ENCODE data around the gene DPEP1.
A peak's percentile ranks its signal among the peaks of the same experiment; 100 is the strongest.
"Not testable (repeated sequence)": the region's sequence is repeated elsewhere in the genome, so short reads cannot be mapped to it uniquely, and the experiment has no call there.

Gene DPEP1

DNA sequence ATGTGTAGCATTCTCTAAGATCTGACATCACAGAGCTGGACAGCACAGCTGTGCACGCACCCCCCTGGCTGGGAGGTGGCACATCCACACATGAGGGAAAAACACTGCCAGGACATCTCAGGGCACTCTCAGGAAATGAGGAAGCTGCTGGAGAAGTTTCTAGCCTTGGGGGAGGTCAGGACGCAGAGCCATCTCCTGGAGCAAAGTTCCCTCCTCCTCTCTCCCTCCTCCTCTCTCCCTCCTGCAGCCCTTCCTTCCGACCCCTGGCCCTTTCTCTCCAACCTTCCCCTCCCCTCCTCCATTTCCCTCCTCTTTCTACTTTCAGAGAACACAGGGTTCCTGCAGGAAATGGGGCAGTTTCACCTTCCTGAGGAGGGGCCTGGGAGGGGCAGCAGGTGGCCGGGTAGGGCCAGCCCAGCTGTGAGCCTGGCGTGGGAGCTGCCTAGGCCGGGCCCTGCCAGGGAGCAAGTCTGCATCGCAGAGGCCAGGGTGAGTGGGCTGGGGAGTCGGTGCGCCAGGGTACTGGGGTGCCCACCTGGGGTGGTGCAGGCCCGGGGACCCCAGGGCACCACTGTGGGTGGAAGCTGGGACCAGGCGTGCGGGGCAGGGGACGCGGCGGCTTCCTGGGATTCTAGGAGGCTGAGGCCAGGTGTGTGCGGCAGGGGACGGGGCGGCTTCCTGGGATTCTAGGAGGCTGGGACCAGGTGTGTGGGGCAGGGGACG is at the start of gene DPEP1:
DPEP1 (plus strand) TSS at position 412 of the 723 bp plus-strand sequence. CDS start 16,769 bp downstream, outside the sequence.
- DNase-seq (ENCODE audit: low spot score) = no peak
- no peak for FAIRE-seq

DNA sequence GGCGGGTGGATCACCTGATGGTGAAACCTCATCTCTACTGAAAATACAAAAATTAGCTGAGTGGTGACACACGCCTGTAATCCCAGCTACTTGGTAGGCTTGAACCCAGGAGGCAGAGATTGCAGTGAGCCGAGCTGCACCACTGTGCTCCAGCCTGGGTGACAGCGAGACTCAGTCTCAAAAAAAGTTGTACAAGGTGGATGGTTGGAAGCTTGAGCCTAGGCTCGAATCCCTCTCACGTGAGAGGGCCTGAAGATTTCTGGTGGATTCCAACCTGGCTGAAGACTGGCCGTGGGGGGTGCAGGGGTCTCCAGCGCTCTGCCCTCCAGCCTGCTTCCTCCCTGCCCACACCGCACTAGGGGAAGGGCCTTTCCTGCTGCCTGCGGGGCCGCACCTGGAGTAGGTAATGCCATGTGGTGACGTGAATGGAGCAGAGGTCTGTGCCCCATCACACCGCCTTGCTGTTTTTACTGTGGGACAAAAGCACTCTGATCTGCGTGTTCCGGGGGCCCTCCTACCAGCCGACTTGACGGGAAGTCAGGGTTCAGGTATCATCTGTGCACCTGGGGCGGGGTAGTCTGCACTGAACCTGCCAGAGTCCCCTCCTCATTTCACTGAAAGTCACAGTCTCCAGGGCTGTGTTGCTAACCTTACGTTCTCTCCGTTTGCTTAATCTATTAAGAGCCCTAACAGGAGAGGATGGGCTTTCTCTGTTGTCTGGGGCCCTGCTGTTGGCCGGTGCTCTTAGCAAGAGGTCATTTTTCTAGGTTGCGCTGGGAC is 48.8 kb upstream of the DPEP1 start:
- FAIRE-seq = no peak
- DNase-seq (ENCODE audit: low spot score) = no peak

GRCh38 chr16:89565256-89565505 is 48.3 kb upstream of the DPEP1 start:
- no peak for DNase-seq (ENCODE audit: low spot score)
- no peak for FAIRE-seq

DNA sequence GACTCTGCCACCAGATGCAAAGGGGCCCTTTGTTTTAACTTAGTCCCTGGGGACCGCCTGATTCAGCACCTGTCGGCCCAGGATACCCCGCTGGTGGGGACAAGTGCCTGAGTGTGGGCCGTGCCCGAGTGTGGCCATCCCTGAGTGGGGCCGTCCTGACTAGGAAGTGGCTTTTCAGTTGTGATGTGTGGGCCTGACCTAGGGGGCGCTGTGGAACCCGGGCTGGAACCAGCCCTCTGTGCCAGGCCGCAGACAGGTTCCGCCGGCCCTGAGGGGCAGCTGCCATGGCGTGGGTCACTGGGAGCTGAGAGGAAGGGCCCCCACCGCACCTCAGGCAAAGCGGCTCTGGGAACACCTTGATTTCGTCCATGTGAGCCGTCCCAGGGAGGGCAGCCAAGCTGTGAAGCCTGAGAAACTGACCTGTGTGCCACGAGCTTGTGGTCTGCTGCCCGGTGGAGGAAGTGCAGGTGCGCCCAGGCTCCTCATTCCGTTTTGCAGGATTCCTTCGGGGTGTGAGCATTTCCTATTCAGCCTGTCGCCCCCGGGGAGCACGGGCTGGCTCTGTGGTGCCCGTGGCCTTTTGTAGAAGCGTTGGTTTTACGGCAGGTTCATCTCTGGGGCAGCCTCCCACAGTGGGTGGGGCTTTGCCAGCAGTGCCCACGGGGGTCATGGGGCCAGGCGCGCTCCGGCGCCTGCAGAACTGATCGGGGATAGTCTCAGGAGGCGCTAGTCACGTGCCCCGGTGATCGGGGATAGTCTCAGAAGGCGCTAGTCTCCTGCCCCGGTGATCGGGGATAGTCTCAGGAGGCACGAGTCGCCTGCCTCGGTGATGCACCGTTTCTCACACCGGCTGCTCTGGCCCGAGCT is 47.7 kb upstream of the DPEP1 start:
- FAIRE-seq (no peak), DNase-seq (ENCODE audit: low spot score) (peak; percentile 70)

GRCh38 chr16:89567656-89568594 is 45.5 kb upstream of the DPEP1 start:
- no peak for FAIRE-seq
- no peak for DNase-seq (ENCODE audit: low spot score)

GRCh38 chr16:89569506-89570341 is 43.7 kb upstream of the DPEP1 start:
- no peak for FAIRE-seq
- DNase-seq (ENCODE audit: low spot score) = no peak

DNA sequence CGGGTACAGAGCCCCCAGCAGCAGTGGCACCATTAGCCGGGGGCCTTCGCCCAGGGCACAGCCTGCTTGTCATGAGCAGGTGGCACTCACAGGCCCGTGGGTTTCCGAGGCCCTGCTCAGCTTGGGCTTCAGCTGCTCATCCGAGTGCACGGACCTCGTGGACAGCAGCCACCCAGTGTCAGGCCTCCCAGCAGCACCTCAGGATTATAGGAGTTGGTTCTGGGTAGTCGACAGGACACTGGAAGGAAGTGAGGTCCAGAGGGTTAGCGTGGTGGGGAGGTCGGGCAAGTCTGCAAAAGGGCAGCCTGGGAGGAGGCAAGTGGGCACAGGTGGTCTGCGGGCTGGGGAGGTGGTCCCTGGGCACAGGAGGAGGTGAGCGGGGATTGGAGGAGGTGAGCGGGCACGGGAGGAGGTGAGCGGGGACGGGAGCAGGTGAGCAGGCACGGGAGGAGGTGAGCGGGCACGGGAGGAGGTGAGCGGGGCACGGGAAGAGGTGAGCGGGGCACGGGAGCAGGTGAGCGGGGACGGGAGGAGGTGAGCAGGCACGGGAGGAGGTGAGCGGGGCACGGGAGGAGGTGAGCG is 43.0 kb upstream of the DPEP1 start:
- FAIRE-seq (no peak), DNase-seq (ENCODE audit: low spot score) (no peak)

GRCh38 chr16:89570983-89571598 is 42.4 kb upstream of the DPEP1 start:
- not testable (repeated sequence) for FAIRE-seq; DNase-seq (ENCODE audit: low spot score)

DNA sequence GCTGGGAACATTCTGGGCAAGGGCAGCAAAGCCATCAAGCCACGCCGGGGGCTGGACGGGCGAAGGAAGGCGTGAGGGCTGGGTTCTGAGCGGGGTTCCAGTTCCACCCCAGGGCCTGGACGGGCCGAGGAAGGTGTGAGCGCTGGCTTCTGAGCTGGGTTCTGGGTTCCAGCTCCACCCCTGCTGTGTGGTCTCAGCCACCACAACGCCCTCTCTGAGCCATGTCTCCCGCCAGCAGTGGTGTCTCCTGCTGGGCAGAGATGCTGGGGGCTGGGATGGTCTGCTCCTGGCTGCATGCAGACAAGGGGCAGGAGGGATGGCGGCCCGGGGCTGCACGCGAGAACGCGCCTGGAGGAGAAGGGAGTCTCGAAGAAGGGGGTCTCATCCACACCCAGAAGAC is 41.8 kb upstream of the DPEP1 start:
- FAIRE-seq = no peak
- DNase-seq (ENCODE audit: low spot score) = no peak

DNA sequence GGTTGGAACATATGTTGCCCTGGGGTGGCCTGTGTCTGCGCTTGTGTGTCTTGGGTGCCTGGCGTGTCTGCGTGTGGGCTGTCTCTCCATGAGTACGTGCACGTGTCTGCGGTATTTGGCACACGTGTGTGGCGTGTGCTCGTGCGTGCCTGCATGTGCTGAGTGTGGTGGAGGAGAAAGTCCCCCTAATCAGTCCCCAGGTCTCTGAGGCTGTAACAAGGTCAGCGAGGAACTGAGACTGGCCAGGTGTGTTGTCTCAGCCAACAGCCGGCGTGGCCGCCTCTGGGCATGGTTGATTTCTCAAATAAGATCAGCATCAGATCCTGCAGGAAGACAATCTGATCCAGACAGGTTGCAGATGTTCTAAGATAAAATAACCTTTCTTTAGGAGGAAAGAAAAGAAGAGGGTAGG is 41.4 kb upstream of the DPEP1 start:
- no peak for FAIRE-seq
- DNase-seq (ENCODE audit: low spot score) = no peak

GRCh38 chr16:89572485-89573205 is 40.8 kb upstream of the DPEP1 start:
- FAIRE-seq (no peak), DNase-seq (ENCODE audit: low spot score) (no peak)

- DNase-seq (ENCODE audit: low spot score) (no peak), FAIRE-seq (no peak)
Observed at GRCh38 chr16:89573826-89574680, 39.4 kb upstream of the DPEP1 start.

GRCh38 chr16:89574681-89575246 is 38.7 kb upstream of the DPEP1 start:
- FAIRE-seq = no peak
- no peak for DNase-seq (ENCODE audit: low spot score)

DNA sequence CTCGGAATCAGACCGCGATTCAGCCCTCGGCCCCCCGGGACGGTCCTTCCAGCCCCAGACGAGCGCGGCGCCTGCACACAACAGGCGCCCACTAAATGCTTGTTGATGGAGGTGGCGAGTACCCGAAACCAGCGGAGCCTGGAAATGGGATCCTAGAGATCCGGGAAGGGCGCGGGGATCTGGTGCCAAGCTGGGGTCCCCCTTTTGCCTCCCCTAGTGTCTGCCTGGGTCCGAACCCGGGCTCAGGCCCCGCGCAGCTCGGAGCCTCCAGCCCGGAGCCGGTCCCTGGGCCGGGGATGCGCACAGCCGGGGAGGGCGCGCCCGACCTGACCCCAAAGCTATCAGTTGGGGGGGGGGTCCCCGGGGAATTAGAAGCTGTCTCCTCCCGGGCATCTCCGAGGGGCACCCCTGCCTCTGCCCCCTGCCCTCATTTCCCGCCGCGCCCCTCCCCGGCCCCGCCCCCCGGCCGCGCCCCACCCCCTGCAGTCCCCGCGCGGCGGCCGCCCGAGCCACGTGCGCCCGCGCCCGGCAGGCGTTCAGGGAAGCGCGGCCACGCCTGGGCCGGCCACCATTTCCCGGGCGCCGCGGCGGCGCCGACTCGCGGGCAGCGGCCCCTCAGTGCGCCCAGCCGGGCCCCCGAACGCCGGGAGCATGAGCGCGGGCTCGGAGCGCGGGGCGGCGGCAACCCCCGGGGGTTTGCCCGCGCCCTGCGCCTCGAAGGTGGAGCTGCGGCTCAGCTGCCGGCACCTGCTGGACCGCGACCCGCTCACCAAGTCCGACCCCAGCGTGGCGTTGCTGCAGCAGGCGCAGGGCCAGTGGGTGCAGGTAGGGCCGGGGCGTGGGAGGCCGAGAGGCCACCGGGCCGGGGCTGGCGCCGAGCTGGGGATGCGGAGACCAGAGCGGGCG is 37.9 kb upstream of the DPEP1 start, which contains the start of gene CPNE7:
CPNE7 (plus strand) TSS at position 512 of the 906 bp plus-strand sequence; CDS start at position 652, 140 bp downstream.
- no peak for DNase-seq (ENCODE audit: low spot score)

DNA sequence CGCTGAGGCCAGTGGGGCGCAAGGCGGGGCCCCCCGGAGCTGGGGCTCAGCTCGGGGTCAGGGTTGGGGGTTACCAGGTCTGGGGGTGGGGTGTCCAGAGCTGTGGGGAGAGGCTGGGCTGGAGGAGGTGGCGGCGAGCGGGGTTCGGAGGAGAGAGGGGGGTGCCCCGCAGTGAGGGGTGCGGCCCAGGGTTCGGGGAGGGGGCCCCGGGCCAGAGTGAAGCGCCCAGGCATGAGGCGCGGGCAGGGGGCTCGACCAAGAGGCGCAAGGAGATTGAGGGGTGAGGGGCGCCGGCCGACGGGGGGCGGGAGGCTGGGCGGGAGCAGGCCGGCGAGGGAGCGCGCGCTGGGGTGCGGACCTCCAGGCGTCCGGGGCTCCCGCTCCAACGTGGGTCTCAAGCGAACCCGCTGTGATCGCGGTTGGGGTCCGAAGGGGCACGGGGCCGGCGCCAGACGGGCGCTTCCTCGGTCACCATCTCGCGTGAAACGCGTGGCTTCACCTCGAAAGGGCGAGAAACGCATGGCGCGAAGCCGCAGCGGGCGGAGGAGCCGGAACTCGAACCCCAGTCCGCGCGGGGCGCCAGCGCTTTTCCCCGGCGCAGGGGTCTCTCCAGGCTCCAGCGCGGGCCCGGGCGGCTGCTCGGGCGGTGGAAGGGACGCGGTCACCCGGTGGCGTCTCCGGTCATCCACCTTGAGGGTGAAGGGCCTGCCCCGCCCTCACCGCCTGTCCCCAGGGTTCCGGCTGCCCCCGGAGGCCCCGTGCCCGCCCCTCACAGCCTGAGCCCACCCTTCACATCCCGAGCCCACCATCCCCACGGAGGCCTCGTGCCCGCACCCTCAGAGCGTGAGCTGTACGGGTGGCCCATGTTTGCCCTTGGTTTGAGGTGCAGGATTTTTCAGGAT is 37.0 kb upstream of the DPEP1 start:
- FAIRE-seq = no peak

More for the DNA sequence above, 37.9 kb upstream of the DPEP1 start, which contains the start of gene CPNE7:
- no peak for FAIRE-seq

More for the DNA sequence above, 37.0 kb upstream of the DPEP1 start:
- DNase-seq (ENCODE audit: low spot score) = no peak

Data from RCC 7860 (cell line).